ENCODE results near the gene ABCC8. TPM values are rescaled to one million over a fixed set of nuclear protein-coding genes. Genes with fewer than 3 reads are reported as not detected.

The ABCC8 gene
- polyA plus RNA-seq, 3 donors, result not detected

DNA sequence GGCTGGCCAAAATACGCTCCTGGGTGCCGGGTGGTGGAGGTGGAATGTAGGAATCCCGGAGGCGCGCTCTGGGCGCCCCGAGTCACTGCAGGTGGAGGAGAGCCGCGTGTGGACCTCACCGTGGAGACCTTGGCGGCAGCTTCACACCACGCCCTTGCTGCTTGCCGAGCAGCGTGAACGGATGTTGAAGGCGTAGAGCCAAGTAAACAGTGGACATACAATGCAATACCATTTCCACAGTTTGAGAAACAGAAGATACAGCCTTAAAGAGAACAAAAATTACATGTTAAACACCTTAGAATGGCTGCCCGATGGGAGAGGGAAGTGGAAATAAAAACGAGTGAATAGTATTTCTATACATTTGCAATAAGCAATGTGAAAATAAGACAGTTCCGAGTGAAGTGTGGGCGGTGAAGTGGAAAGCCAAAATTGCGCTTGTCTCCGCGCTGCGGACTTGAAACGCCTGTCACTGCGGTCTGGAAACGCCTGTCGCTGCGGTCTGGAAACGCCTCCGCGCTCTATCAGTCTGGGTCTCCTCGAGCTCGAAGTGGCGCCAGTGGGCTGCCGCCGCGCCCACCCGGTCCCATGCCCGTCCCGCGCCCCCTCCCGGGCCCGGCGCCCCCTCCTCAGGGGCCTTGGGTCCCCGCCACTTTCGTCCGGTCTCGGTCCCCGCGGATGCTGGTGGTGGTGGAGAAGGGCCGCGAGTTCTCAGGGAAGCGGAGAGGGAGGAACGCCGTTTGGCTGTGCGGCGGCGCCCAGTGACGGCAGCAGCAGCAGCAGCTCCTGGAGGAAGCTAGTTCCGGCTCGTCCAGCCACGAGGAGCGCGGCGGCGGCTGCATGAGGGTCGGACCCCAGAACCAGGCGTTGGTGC, 123.5 kb downstream of the ABCC8 start:
- Histone ChIP-seq H3K9ac (ENCODE audit: insufficient read depth, low read length, poor library complexity, severe bottlenecking) (peak overlapping the region; percentile 68), H3K79me2 (ENCODE audit: insufficient read depth, low read length) (no peaks in the 10 kb centered on the region), H2AFZ (ENCODE audit: insufficient read depth, low read depth, low read length, poor library complexity, severe bottlenecking) (peak overlapping the region; percentile 84), H3K27ac (ENCODE audit: low read depth in 1 of 2, low read length in 2 of 2) (peak overlapping the region in 1 of 2 donors; percentile 64), H3K4me3 (replicated peaks in 1 of 3; ENCODE audit: low read depth in 2 of 3, low read length in 3 of 3) (peak overlapping the region; percentile 52 to 73 (median 60)), H3K4me1 (ENCODE audit: control insufficient read depth in 1 of 2, insufficient read depth in 2 of 2, low read length in 2 of 2) (peaks cover 27 to 34% of the 10 kb centered on the region in 2 donors), H3K27me3 (ENCODE audit: control insufficient read depth in 2 of 2, insufficient read depth in 2 of 2, low read length in 2 of 2) (peaks cover 0 to 11% of the 10 kb centered on the region in 2 donors), H3K9me3 (replicated peaks in 1 of 2; ENCODE audit: control insufficient read depth in 1 of 2, insufficient read depth in 1 of 2, low read length in 2 of 2) (no peaks in the 10 kb centered on the region), H3K36me3 (replicated peaks in 1 of 2; ENCODE audit: control insufficient read depth in 1 of 2, insufficient read depth in 2 of 2, low read length in 2 of 2) (no peaks in the 10 kb centered on the region), H4K20me1 (ENCODE audit: insufficient read depth, low read length) (no peaks in the 10 kb centered on the region), H3K4me2 (replicated peaks; ENCODE audit: extremely low read depth, low read length, poor library complexity, severe bottlenecking) (peak overlapping the region; percentile 75)
- Mint-ChIP-seq H3K4me1 (peaks cover 29% of the 10 kb centered on the region), H3K9me3 (peaks cover 0 to 8% (median 3%) of the 10 kb centered on the region in 7 donors), H3K36me3 (peaks cover 0 to 2% of the 10 kb centered on the region in 2 donors), H3K4me3 (peak overlapping the region; percentile 94 to 96), H3K27me3 (ENCODE audit: low read depth in 3 of 3) (peaks cover 4 to 26% (median 13%) of the 10 kb centered on the region in 3 donors), H3K27ac (peak overlapping the region; percentile 8 to 92 (median 77))
- intact Hi-C loops (cut with micrococcal nuclease), result loop anchor here (5.0 to 10.0 kb wide), 3 partner anchors 76 to 138 kb away; partner anchors contain the start of gene NUCB2 (in 1 of the 2)
- DNase-seq, result peak; percentile 48 to 63 (median 56)
- under 1% methylated on average over 61 of the region's 69 CpGs for WGBS (ENCODE audit: insufficient coverage)
- TF ChIP-seq, protein P1, sequence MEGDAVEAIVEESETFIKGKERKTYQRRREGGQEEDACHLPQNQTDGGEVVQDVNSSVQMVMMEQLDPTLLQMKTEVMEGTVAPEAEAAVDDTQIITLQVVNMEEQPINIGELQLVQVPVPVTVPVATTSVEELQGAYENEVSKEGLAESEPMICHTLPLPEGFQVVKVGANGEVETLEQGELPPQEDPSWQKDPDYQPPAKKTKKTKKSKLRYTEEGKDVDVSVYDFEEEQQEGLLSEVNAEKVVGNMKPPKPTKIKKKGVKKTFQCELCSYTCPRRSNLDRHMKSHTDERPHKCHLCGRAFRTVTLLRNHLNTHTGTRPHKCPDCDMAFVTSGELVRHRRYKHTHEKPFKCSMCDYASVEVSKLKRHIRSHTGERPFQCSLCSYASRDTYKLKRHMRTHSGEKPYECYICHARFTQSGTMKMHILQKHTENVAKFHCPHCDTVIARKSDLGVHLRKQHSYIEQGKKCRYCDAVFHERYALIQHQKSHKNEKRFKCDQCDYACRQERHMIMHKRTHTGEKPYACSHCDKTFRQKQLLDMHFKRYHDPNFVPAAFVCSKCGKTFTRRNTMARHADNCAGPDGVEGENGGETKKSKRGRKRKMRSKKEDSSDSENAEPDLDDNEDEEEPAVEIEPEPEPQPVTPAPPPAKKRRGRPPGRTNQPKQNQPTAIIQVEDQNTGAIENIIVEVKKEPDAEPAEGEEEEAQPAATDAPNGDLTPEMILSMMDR (IDR thresholded peaks at IDR 0.05), result no peak

- under 1% methylated on average over 51 of the region's 61 CpGs for WGBS (ENCODE audit: insufficient coverage)
- Mint-ChIP-seq H3K27ac (peak within 1 kb of the TSS in 6 of 7 donors; percentile 26 to 92 (median 89)), H3K9me3 (peaks cover 0 to 8% (median 3%) of the 10 kb centered on the region in 7 donors), H3K4me3 (peak within 1 kb of the TSS; percentile 94 to 96), H3K36me3 (peaks cover 0 to 2% of the 10 kb centered on the region in 2 donors), H3K4me1 (peaks cover 29% of the 10 kb centered on the region), H3K27me3 (ENCODE audit: low read depth in 3 of 3) (peaks cover 4 to 26% (median 13%) of the 10 kb centered on the region in 3 donors)
- Histone ChIP-seq H3K27me3 (ENCODE audit: control insufficient read depth in 2 of 2, insufficient read depth in 2 of 2, low read length in 2 of 2) (peaks cover 0 to 11% of the 10 kb centered on the region in 2 donors), H3K36me3 (replicated peaks in 1 of 2; ENCODE audit: control insufficient read depth in 1 of 2, insufficient read depth in 2 of 2, low read length in 2 of 2) (no peaks in the 10 kb centered on the region), H3K4me1 (ENCODE audit: control insufficient read depth in 1 of 2, insufficient read depth in 2 of 2, low read length in 2 of 2) (peaks cover 27 to 34% of the 10 kb centered on the region in 2 donors), H3K79me2 (ENCODE audit: insufficient read depth, low read length) (no peaks in the 10 kb centered on the region), H2AFZ (ENCODE audit: insufficient read depth, low read depth, low read length, poor library complexity, severe bottlenecking) (peak within 1 kb of the TSS; percentile 84), H3K4me2 (replicated peaks; ENCODE audit: extremely low read depth, low read length, poor library complexity, severe bottlenecking) (peak within 1 kb of the TSS; percentile 75), H3K9me3 (replicated peaks in 1 of 2; ENCODE audit: control insufficient read depth in 1 of 2, insufficient read depth in 1 of 2, low read length in 2 of 2) (no peaks in the 10 kb centered on the region), H3K27ac (ENCODE audit: low read depth in 1 of 2, low read length in 2 of 2) (peak within 1 kb of the TSS in 1 of 2 donors; percentile 64), H4K20me1 (ENCODE audit: insufficient read depth, low read length) (no peaks in the 10 kb centered on the region), H3K9ac (ENCODE audit: insufficient read depth, low read length, poor library complexity, severe bottlenecking) (peak within 1 kb of the TSS; percentile 68), H3K4me3 (replicated peaks in 1 of 3; ENCODE audit: low read depth in 2 of 3, low read length in 3 of 3) (peak within 1 kb of the TSS; percentile 52 to 73 (median 60))
- TF ChIP-seq, protein P1 (IDR thresholded peaks at IDR 0.05), result no peak
- intact Hi-C loops (cut with micrococcal nuclease), result loop anchor here (5.0 to 10.0 kb wide), 3 partner anchors 74 to 137 kb away; partner anchors contain the start of gene NUCB2 (in 1 of the 2)
- peak; percentile 76 to 98 (median 86) for DNase-seq
These were observed 125.0 kb downstream of the ABCC8 start, which contains the start of gene NCR3LG1 for GRCh38 chr11:17351510-17352176. TSS of gene NCR3LG1 (plus strand) at chr11:17351800. CDS start at chr11:17351970, 170 bp downstream.

Measured in CD14-positive monocyte (primary cell).